Measurements from ENCODE around the gene MS4A10.
"Not testable (repeated sequence)": the region's sequence is repeated elsewhere in the genome, so short reads cannot be mapped to it uniquely, and the experiment has no call there.

The MS4A10 gene

DNA sequence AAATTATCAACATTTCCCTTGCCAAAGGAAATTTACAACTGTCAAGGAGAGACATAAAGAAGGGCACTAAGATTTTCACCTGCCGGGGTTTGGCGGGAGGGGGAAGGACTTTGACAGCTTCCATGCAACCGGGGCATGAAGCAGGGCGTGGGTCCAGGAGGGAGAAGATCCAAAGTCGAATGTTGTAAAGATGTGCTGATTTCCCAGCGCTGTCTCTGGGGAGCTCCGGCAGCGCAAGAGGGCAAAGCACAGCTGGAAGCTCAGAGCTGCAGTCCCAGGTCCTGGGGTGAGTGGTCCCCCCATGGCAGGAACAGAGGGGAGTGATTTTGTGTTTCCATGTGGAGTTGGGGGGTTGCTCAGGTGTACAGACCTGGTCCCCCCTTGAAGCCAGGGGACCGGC, at the start of gene MS4A10:
TSS of gene MS4A10 (plus strand) at position 198 of the 400 bp plus-strand sequence. CDS start 5,003 bp downstream, outside the sequence.
- DNase-seq (ENCODE audit: low read depth): no peak

GRCh38 chr11:60739114-60739513, 46.0 kb upstream of the MS4A10 start:
- no peak for DNase-seq (ENCODE audit: low read depth)

GRCh38 chr11:60740573-60740972, 44.6 kb upstream of the MS4A10 start:
- DNase-seq (ENCODE audit: low read depth): no peak

- no peak for DNase-seq (ENCODE audit: low read depth)
These were observed 43.7 kb upstream of the MS4A10 start for GRCh38 chr11:60741421-60741820.

DNA sequence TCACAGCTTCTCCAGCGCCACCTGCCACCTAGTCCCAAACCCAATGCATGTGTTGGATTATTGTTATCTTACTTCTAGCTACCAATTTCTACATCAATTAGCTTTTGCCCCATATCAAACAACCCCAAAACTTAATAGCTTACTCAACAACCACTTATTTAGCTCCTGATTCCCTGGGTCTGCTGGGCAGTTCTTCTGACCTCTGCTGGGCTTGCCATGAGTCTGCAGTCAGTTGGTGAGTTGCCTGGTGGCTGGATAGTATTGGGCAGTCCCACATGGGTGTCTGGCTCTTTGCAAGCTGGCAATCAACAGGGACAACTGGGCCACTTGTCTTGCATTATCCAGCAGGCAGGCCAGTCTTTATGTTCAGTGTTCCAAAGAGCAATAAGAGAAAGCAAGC, 42.1 kb upstream of the MS4A10 start:
- no peak for DNase-seq (ENCODE audit: low read depth)

DNA sequence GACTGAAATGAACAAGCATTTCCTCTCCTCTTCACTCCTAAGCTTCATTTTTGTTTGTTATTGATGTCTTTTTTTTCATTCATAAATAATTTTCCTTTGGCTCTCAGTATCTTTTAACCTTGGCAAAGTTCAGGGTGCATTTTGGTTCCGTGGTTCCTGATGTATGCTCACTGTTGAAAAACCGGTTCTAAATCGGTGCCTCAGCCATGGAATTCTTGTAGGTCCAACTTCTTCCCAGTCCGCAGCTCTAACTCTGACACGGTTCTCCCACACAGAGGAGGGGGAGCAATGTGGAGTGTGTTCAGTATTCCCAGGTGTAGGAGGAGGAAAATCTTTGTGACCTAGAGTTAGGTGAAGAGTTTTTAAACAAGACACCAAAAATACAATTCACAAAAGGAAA, 41.0 kb upstream of the MS4A10 start:
- DNase-seq (ENCODE audit: low read depth): no peak

GRCh38 chr11:60747359-60747873, 37.7 kb upstream of the MS4A10 start:
- DNase-seq (ENCODE audit: low read depth): no peak

GRCh38 chr11:60748225-60748624, 36.9 kb upstream of the MS4A10 start:
- DNase-seq (ENCODE audit: low read depth): no peak

- no peak for DNase-seq (ENCODE audit: low read depth)
These were observed 36.3 kb upstream of the MS4A10 start for GRCh38 chr11:60748821-60749220.

- no peak for DNase-seq (ENCODE audit: low read depth)
These were observed 34.2 kb upstream of the MS4A10 start for GRCh38 chr11:60750911-60751310.

DNA sequence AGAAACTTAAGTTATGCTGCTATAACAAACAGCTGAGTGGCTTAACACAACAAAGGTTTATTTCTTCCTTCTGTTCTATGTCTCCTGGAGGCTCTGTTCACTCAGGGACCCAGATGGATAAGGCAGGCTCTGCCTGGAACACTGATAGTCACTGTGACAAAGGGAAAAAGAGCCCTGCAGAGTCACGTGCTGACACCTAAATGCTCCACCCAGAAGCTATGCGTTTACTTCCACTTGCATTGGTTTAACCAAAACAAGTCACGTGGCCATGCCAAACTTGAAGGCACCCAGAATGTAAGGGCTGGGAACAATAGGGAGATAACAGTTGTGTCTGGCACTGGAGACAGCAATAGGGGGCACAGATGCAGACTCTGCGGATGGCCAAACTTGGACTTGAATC, 31.8 kb upstream of the MS4A10 start:
- DNase-seq (ENCODE audit: low read depth): no peak

DNA sequence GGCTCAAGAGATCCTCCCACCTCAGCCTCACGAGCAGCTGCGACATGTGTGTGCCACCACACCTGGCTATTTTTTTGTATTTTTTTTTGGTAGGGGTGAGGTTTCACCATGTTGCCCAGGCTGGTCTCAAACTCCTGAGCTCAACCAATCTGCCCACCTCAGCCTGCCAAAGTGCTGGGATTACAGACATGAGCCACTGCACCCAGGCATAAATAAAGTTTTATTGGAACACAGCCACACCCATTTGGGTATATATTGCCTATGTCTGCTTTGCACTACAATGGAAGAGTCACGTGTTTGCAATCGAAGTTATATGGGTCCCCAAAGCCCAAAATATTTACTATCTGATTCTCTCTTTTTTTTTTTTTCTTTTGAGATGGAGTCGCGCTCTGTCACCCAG, 30.2 kb upstream of the MS4A10 start:
- DNase-seq (ENCODE audit: low read depth): no peak

- no peak for DNase-seq (ENCODE audit: low read depth)
These were observed 28.7 kb upstream of the MS4A10 start, which contains the start of gene MS4A15 for GRCh38 chr11:60756307-60757032. TSS of gene MS4A15 (plus strand) at chr11:60756867. CDS start at chr11:60763734, 6,867 bp downstream.

DNA sequence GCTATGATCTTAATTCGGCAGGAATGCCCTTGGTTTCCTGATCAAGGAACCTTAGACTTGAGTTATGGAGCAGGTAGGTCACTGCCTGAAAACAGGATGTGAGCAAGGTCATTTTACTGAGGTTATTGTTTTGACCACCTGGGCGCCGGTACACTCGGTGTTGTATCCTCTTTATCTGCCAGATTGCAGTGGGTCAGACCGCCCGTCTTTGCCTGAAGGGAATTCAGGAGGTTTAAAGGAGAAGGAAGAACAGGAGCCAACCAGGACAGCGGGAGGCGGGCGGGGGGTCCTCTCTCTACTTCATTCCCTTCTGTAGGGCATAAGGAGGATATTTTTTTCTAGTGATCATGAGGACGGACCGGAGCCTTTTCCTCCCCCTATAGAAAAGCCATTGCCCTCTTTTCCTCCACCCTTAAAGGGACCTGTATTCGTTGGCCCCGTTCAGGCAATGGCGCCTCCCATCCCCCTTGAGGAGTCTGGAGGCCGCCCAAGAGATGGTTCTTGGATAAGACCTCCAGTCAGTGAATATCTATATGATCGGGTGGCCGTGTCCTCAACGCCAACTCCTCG, 27.8 kb upstream of the MS4A10 start:
- DNase-seq (ENCODE audit: low read depth): no peak

GRCh38 chr11:60758671-60759070, 26.5 kb upstream of the MS4A10 start:
- DNase-seq (ENCODE audit: low read depth): not testable (repeated sequence)

DNA sequence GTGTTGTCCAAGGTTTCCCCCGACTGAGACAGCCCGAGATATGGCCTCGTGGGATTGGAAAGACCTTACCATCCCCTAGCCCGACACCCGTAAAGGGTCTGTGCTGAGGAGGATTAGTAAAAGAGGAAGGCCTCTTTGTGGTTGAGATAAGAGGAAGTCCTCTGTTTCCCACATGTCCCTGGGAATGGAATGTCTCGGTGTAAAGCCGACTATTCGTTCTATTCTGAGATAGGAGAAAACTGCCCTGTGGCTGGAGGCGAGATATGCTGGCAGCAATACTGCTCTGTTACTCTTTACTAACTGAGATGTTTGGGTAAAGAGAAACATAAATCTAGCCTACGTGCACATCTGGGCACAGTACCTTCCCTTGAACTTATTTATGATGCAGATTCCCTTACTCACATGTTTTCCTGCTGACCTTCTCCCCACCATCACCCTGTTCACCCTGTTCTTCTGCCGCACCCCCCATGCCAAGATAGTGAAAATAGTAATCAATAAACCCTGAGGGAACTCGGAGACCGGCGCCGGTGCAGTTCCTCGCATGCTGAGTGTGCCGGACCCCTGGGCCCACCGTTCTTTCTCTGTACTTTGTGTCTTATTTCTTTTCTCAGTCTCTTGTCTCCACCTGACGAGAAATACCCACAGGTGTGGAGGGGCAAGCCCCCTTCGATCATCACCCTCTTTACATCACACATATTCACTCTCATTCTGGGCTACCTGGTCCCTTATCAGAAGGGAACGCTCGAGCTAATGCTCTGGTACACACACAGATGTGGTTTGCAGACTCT, 25.5 kb upstream of the MS4A10 start:
- not testable (repeated sequence) for DNase-seq (ENCODE audit: low read depth)

GRCh38 chr11:60761436-60762190, 23.5 kb upstream of the MS4A10 start:
- no peak for DNase-seq (ENCODE audit: low read depth)

- no peak for DNase-seq (ENCODE audit: low read depth)
These were observed 22.1 kb upstream of the MS4A10 start for GRCh38 chr11:60762851-60763691.

- no peak for DNase-seq (ENCODE audit: low read depth)
These were observed 21.3 kb upstream of the MS4A10 start for GRCh38 chr11:60763692-60764369.

GRCh38 chr11:60764879-60765278, 20.3 kb upstream of the MS4A10 start:
- no peak for DNase-seq (ENCODE audit: low read depth)
